ENCODE data around the gene CATSPER1. TPM values are rescaled to one million over a fixed set of nuclear protein-coding genes. Genes with fewer than 3 reads are reported as not detected.
"Not testable (repeated sequence)": the region's sequence is repeated elsewhere in the genome, so short reads cannot be mapped to it uniquely, and the experiment has no call there.

CATSPER1 gene
- total RNA-seq, 5 donors from 2014 or later (not counting 1 experiment from before 2014, with no cell fraction given) = not detected

- Mint-ChIP-seq H3K4me1 (peaks cover 0 to 2% (median 0%) of the 10 kb centered on the region in 3 donors), H3K4me3 (no peak overlapping the region), H3K36me3 (no peaks in the 10 kb centered on the region), H3K9me3 (no peaks in the 10 kb centered on the region), H3K27me3 (peaks cover 4 to 21% of the 10 kb centered on the region in 2 donors), H3K27ac (no peak overlapping the region)
- POLR2A ChIA-PET = interaction anchor here in 1 of 2 donors (0.9 kb wide), 1 partner anchor 39 kb away, joined by 3 read pairs; no protein-coding TSS in a partner anchor
- Histone ChIP-seq H3K27ac (ENCODE audit: low read length) (no peak overlapping the region), H3K9me3 (no peaks in the 10 kb centered on the region), H3K36me3 (ENCODE audit: control insufficient read depth in 2 of 2, extremely low read depth in 1 of 2, insufficient read depth in 1 of 2, low read length in 1 of 2) (no peaks in the 10 kb centered on the region), H3K4me3 (ENCODE audit: control insufficient read depth in 1 of 2, extremely low read depth in 1 of 2, low read length in 1 of 2) (no peak overlapping the region), H3K27me3 (replicated peaks in 1 of 2; ENCODE audit: control insufficient read depth in 2 of 2, extremely low read depth in 1 of 2, insufficient read depth in 2 of 2, low read length in 1 of 2) (peaks cover 2 to 39% of the 10 kb centered on the region in 2 experiments), H3K4me1 (ENCODE audit: control insufficient read depth in 1 of 2, extremely low read depth in 1 of 2, insufficient read depth in 2 of 2, low read length in 2 of 2) (peaks cover 0 to 10% of the 10 kb centered on the region in 2 experiments)
- ATAC-seq (replicated peaks in 1 of 4) (no peak), DNase-seq (no peak)
- WGBS (ENCODE audit: insufficient coverage) = 78% methylated on average over 7 of the region's 7 CpGs
- CTCF ChIA-PET = interaction anchor here in 1 of 2 donors (0.5 kb wide), 1 partner anchor 24 kb away, joined by 3 read pairs; no protein-coding TSS in a partner anchor
Measured at GRCh38 chr11:66013762-66014100, 12.5 kb downstream of the CATSPER1 start.

DNA sequence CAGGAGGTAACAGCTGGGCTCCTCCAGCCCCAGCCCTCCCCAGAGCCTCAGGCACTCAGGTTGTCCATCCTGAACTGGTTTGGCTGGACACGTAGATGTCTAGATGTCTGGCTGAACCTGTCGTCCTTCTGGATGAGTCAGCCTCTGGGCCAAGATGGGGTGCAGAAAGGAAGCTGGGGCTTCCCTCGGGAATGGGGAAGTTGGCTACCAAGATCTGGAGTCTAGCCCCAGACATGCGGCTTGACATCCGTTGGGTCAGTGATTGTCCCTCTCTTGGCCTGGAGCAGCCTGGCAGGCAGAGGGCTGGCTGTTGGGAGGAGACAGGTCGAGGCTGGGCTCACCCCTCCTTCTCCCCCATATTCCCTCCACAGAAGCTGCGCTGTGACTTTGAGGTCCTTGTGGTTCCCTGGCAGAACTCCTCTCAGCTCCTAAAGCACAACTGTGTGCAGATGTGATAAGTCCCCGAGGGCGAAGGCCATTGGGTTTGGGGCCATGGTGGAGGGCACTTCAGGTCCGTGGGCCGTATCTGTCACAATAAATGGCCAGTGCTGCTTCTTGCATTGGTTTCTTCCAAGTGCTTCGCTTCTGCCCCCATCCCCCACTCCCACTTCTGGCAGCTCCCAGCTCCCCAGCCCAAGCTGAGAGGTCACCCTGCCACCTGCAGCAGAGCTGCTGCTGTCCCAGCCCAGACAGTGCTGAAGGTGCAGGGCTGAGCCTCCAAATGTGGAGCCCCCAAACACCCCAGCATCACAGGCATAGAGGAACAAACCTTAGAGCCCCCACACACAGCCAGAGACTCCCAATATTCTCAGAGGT lies 13.1 kb downstream of the CATSPER1 start:
- H3K36me3 ChIP-seq (ENCODE audit: control insufficient read depth in 2 of 2, extremely low read depth in 1 of 2, insufficient read depth in 1 of 2, low read length in 1 of 2) = no peaks in the 10 kb centered on the region
- ChIA-PET POLR2A (interaction anchor here in 1 of 2 donors (0.9 kb wide), 1 partner anchor 40 kb away, joined by 3 read pairs; no protein-coding TSS in a partner anchor), CTCF (interaction anchor here in 1 of 2 donors (0.5 kb wide), 1 partner anchor 25 kb away, joined by 3 read pairs; no protein-coding TSS in a partner anchor)
- peaks cover 0 to 10% of the 10 kb centered on the region in 2 experiments for H3K4me1 ChIP-seq (ENCODE audit: control insufficient read depth in 1 of 2, extremely low read depth in 1 of 2, insufficient read depth in 2 of 2, low read length in 2 of 2)
- 42% methylated on average over 9 of the region's 12 CpGs for WGBS (ENCODE audit: insufficient coverage)
- H3K4me1 Mint-ChIP-seq = peaks cover 0 to 2% (median 0%) of the 10 kb centered on the region in 3 donors
- DNase-seq = peak in 1 of 35 experiments; percentile 14
- H3K4me3 ChIP-seq (ENCODE audit: control insufficient read depth in 1 of 2, extremely low read depth in 1 of 2, low read length in 1 of 2) = no peak overlapping the region
- no peak overlapping the region for H3K4me3 Mint-ChIP-seq
- no peak overlapping the region for H3K27ac Mint-ChIP-seq
- peaks cover 2 to 39% of the 10 kb centered on the region in 2 experiments for H3K27me3 ChIP-seq (replicated peaks in 1 of 2; ENCODE audit: control insufficient read depth in 2 of 2, extremely low read depth in 1 of 2, insufficient read depth in 2 of 2, low read length in 1 of 2)
- H3K9me3 Mint-ChIP-seq = no peaks in the 10 kb centered on the region
- peaks cover 4 to 21% of the 10 kb centered on the region in 2 donors for H3K27me3 Mint-ChIP-seq
- no peak overlapping the region for H3K27ac ChIP-seq (ENCODE audit: low read length)
- ATAC-seq (replicated peaks in 1 of 4) = no peak
- no peaks in the 10 kb centered on the region for H3K9me3 ChIP-seq
- no peaks in the 10 kb centered on the region for H3K36me3 Mint-ChIP-seq

DNA sequence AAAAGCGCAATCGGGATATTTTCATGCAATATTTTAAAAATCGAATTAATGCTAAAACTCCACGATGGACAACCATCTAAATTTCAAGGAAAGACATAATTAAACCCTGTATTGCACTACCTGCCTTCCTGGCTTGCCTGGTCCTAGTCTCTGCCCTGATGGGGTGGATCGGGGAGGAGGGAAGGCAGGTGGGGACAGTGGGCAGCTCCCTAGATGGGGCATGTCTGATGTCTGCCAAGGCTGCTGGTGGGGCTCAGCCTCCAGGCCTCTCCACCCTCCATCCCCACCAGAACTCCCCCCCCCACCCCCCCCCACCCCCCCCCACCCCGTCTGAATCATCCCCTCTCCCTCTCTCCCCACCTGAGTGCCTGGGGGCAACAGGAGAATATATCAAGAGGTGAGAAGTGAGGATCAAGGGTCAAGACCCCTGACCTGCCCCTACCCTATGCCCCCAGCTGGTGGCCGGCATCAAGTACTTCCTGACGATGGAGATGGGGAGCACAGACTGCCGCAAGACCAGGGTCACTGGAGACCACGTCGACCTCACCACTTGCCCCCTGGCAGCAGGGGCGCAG lies 13.8 kb downstream of the CATSPER1 start:
- no peaks in the 10 kb centered on the region for H3K9me3 Mint-ChIP-seq
- no peaks in the 10 kb centered on the region for H3K36me3 Mint-ChIP-seq
- Histone ChIP-seq H3K27me3 (replicated peaks in 1 of 2; ENCODE audit: control insufficient read depth in 2 of 2, extremely low read depth in 1 of 2, insufficient read depth in 2 of 2, low read length in 1 of 2) (peaks cover 2 to 39% of the 10 kb centered on the region in 2 experiments), H3K27ac (ENCODE audit: low read length) (no peak overlapping the region), H3K36me3 (ENCODE audit: control insufficient read depth in 2 of 2, extremely low read depth in 1 of 2, insufficient read depth in 1 of 2, low read length in 1 of 2) (no peaks in the 10 kb centered on the region), H3K4me3 (ENCODE audit: control insufficient read depth in 1 of 2, extremely low read depth in 1 of 2, low read length in 1 of 2) (no peak overlapping the region), H3K4me1 (ENCODE audit: control insufficient read depth in 1 of 2, extremely low read depth in 1 of 2, insufficient read depth in 2 of 2, low read length in 2 of 2) (peaks cover 0 to 10% of the 10 kb centered on the region in 2 experiments), H3K9me3 (no peaks in the 10 kb centered on the region)
- peaks cover 0 to 2% (median 0%) of the 10 kb centered on the region in 3 donors for H3K4me1 Mint-ChIP-seq
- H3K27ac Mint-ChIP-seq = no peak overlapping the region
- DNase-seq (no peak), ATAC-seq (replicated peaks in 1 of 4) (no peak)
- CTCF ChIA-PET = no interaction called here
- peak overlapping the region in 1 of 3 donors; percentile 28 for H3K4me3 Mint-ChIP-seq
- H3K27me3 Mint-ChIP-seq = peaks cover 4 to 21% of the 10 kb centered on the region in 2 donors
- POLR2A ChIA-PET = no interaction called here
- 76% methylated on average over 7 of the region's 12 CpGs for WGBS (ENCODE audit: insufficient coverage)

- ATAC-seq (replicated peaks in 1 of 4) = peak; percentile 15 to 38 (median 36)
- POLR2A ChIA-PET = interaction anchor here in 1 of 2 donors (0.6 kb wide), 1 partner anchor 140 kb away, joined by 7 read pairs; no protein-coding TSS in a partner anchor
- CTCF ChIA-PET = no interaction called here
- WGBS (ENCODE audit: insufficient coverage) = 16% methylated on average over 61 of the region's 61 CpGs
- Mint-ChIP-seq H3K4me3 (peak within 1 kb of the TSS in 1 of 3 donors; percentile 28), H3K9me3 (no peaks in the 10 kb centered on the region), H3K4me1 (peaks cover 0 to 2% (median 0%) of the 10 kb centered on the region in 3 donors), H3K27ac (no peak within 1 kb of the TSS), H3K36me3 (no peaks in the 10 kb centered on the region), H3K27me3 (peaks cover 4 to 21% of the 10 kb centered on the region in 2 donors)
- peaks cover 2 to 39% of the 10 kb centered on the region in 2 experiments for H3K27me3 ChIP-seq (replicated peaks in 1 of 2; ENCODE audit: control insufficient read depth in 2 of 2, extremely low read depth in 1 of 2, insufficient read depth in 2 of 2, low read length in 1 of 2)
- no peak within 1 kb of the TSS for H3K27ac ChIP-seq (ENCODE audit: low read length)
- no peaks in the 10 kb centered on the region for H3K9me3 ChIP-seq
- H3K4me3 ChIP-seq (ENCODE audit: control insufficient read depth in 1 of 2, extremely low read depth in 1 of 2, low read length in 1 of 2) = peak within 1 kb of the TSS in 1 of 2 donors; percentile 10
- peaks cover 0 to 10% of the 10 kb centered on the region in 2 experiments for H3K4me1 ChIP-seq (ENCODE audit: control insufficient read depth in 1 of 2, extremely low read depth in 1 of 2, insufficient read depth in 2 of 2, low read length in 2 of 2)
- H3K36me3 ChIP-seq (ENCODE audit: control insufficient read depth in 2 of 2, extremely low read depth in 1 of 2, insufficient read depth in 1 of 2, low read length in 1 of 2) = no peaks in the 10 kb centered on the region
- DNase-seq = no peak
Measured at GRCh38 chr11:66011785-66012303, 14.4 kb downstream of the CATSPER1 start, which contains the start of gene CST6. CST6 (plus strand) TSS chr11:66012008; CDS start chr11:66012045, 37 bp downstream.

GRCh38 chr11:66011239-66011784 lies 15.0 kb downstream of the CATSPER1 start:
- ATAC-seq (replicated peaks in 1 of 4) = no peak
- H3K27me3 Mint-ChIP-seq = peaks cover 4 to 21% of the 10 kb centered on the region in 2 donors
- Histone ChIP-seq H3K4me3 (ENCODE audit: control insufficient read depth in 1 of 2, extremely low read depth in 1 of 2, low read length in 1 of 2) (peak overlapping the region in 1 of 2 donors; percentile 10), H3K36me3 (ENCODE audit: control insufficient read depth in 2 of 2, extremely low read depth in 1 of 2, insufficient read depth in 1 of 2, low read length in 1 of 2) (peaks cover 0 to 2% of the 10 kb centered on the region in 2 donors), H3K27me3 (replicated peaks in 1 of 2; ENCODE audit: control insufficient read depth in 2 of 2, extremely low read depth in 1 of 2, insufficient read depth in 2 of 2, low read length in 1 of 2) (peaks cover 2 to 39% of the 10 kb centered on the region in 2 experiments), H3K27ac (ENCODE audit: low read length) (no peak overlapping the region), H3K4me1 (ENCODE audit: control insufficient read depth in 1 of 2, extremely low read depth in 1 of 2, insufficient read depth in 2 of 2, low read length in 2 of 2) (peaks cover 0 to 10% of the 10 kb centered on the region in 2 experiments), H3K9me3 (no peaks in the 10 kb centered on the region)
- POLR2A ChIA-PET = interaction anchor here in 1 of 2 donors (0.6 kb wide), 1 partner anchor 140 kb away, joined by 7 read pairs; no protein-coding TSS in a partner anchor
- no peaks in the 10 kb centered on the region for H3K36me3 Mint-ChIP-seq
- H3K9me3 Mint-ChIP-seq = no peaks in the 10 kb centered on the region
- CTCF ChIA-PET = no interaction called here
- no peak overlapping the region for H3K27ac Mint-ChIP-seq
- 66% methylated on average over 11 of the region's 14 CpGs for WGBS (ENCODE audit: insufficient coverage)
- no peak for DNase-seq
- H3K4me3 Mint-ChIP-seq = no peak overlapping the region
- H3K4me1 Mint-ChIP-seq = peaks cover 0 to 2% (median 0%) of the 10 kb centered on the region in 3 donors

GRCh38 chr11:66010036-66010435 lies 16.2 kb downstream of the CATSPER1 start:
- Histone ChIP-seq H3K27me3 (replicated peaks in 1 of 2; ENCODE audit: control insufficient read depth in 2 of 2, extremely low read depth in 1 of 2, insufficient read depth in 2 of 2, low read length in 1 of 2) (peaks cover 2 to 36% of the 10 kb centered on the region in 2 experiments), H3K4me1 (ENCODE audit: control insufficient read depth in 1 of 2, extremely low read depth in 1 of 2, insufficient read depth in 2 of 2, low read length in 2 of 2) (peaks cover 0 to 10% of the 10 kb centered on the region in 2 experiments)
- ATAC-seq (replicated peaks in 1 of 4); H3K9me3 Mint-ChIP-seq; H3K27ac ChIP-seq (ENCODE audit: low read length); H3K27ac Mint-ChIP-seq; H3K4me3 ChIP-seq (ENCODE audit: control insufficient read depth in 1 of 2, extremely low read depth in 1 of 2, low read length in 1 of 2); H3K4me1 Mint-ChIP-seq; POLR2A ChIA-PET; H3K36me3 ChIP-seq (ENCODE audit: control insufficient read depth in 2 of 2, extremely low read depth in 1 of 2, insufficient read depth in 1 of 2, low read length in 1 of 2); H3K9me3 ChIP-seq; CTCF ChIA-PET; H3K4me3 Mint-ChIP-seq; H3K36me3 Mint-ChIP-seq; DNase-seq: not testable (repeated sequence)
- peaks cover 4 to 21% of the 10 kb centered on the region in 2 donors for H3K27me3 Mint-ChIP-seq
- 75% methylated on average over 3 of the region's 4 CpGs for WGBS (ENCODE audit: insufficient coverage)

Data from T-cell (primary cell).